Upper lobe of left lung (tissue), 6 donors: Measurements from ENCODE around the gene GABBR1. TPM values are rescaled to one million over a fixed set of nuclear protein-coding genes. Genes with fewer than 3 reads are reported as not detected.

ENCODE experiments used
- ATAC-seq, 2 donors: fragments of 200-7000 bp; cut with Tn5 transposase; one replicate each; pipeline ENCODE4 v1.9.1; 2022; ENCODE audit warnings: mild to moderate bottlenecking in 2 of 2, moderate library complexity in 2 of 2; ENCODE audit not compliant: low FRiP score in 2 of 2
- DNase-seq, 2 donors: peaks; one replicate each; pipeline ENCODE4 v3.0.0-alpha.2; 2019 to 2020
- H3K27ac ChIP-seq, 4 donors: fragments of 200-600 bp; sonication (generic); one replicate each; pipeline ENCODE4 v1.5.1; 2016 to 2019
- H3K27me3 ChIP-seq, 4 donors: fragments of 200-600 bp; sonication (generic); one replicate each; pipeline ENCODE4 v1.5.1; 2017 to 2019
- H3K36me3 ChIP-seq, 4 donors: fragments of 200-600 bp; sonication (generic); one replicate each; pipeline ENCODE4 v1.5.1; 2016 to 2019
- H3K4me1 ChIP-seq, 4 donors: fragments of 200-600 bp; sonication (generic); one replicate each; pipeline ENCODE4 v1.5.1; 2018 to 2019
- H3K4me3 ChIP-seq, 4 donors: fragments of 200-600 bp; sonication (generic); one replicate each; pipeline ENCODE4 v1.5.1; 2017 to 2019; ENCODE audit warnings: mild to moderate bottlenecking in 2 of 4, moderate library complexity in 1 of 4
- H3K9me3 ChIP-seq, 4 donors: fragments of 200-600 bp; sonication (generic); one replicate each; pipeline ENCODE4 v1.5.1; 2018 to 2019
- EP300 ChIP-seq, 4 donors: sonication (generic); formaldehyde crosslinking; IDR thresholded peaks; one replicate each; pipeline ENCODE4 v1.5.1; 2017; ENCODE audit warnings: antibody characterized with exemption in 4 of 4, control low read depth in 2 of 4
- POLR2A ChIP-seq, 4 donors: fragments of 450-650 bp; IDR thresholded peaks; one replicate each; pipeline ENCODE4 v1.5.1; 2016 to 2017; ENCODE audit warnings: antibody characterized with exemption in 4 of 4, mild to moderate bottlenecking in 2 of 4
- POLR2AphosphoS5 ChIP-seq, 2 donors: sonication (generic); formaldehyde crosslinking; IDR thresholded peaks; one replicate each; pipeline ENCODE4 v1.5.1; 2017; ENCODE audit warnings: antibody characterized with exemption in 2 of 2
- WGBS, 2 donors: methylation state at CpG; one replicate each; pipeline ENCODE4 v1.1.5; 2017 to 2018; 5-methylcytosine and 5-hydroxymethylcytosine counted together
- total RNA-seq, 6 donors: library from RNA; depleted of rRNA in 4 of 6; stranded (reverse); fragments of >200 nt in 4 of 6; gene quantifications; one replicate each; pipeline versions ENCODE4 v1.1.0 to v1.2.1, GENCODE V29; 2016 to 2021
- TF ChIP-seq, protein P1 (sequence below), 6 experiments: fragments of 450-650 bp in 4 of 6; fragments of 200-600 bp in 2 of 6; sonication (generic) in 2 of 6; IDR thresholded peaks; one replicate each; pipeline ENCODE4 v1.5.1; 2016 to 2019; ENCODE audit warnings: antibody characterized with exemption in 6 of 6
- donor health status: DM: no; HTN: no; CAD: no; lungs with moderate emphysema.
- donor health status: DM: no; HTN: yes; CAD: no; lungs with severe emphysema.

GABBR1 gene
- total RNA-seq, 6 donors from 2014 or later, result 13.2 to 171 (median 34.8) TPM

DNA sequence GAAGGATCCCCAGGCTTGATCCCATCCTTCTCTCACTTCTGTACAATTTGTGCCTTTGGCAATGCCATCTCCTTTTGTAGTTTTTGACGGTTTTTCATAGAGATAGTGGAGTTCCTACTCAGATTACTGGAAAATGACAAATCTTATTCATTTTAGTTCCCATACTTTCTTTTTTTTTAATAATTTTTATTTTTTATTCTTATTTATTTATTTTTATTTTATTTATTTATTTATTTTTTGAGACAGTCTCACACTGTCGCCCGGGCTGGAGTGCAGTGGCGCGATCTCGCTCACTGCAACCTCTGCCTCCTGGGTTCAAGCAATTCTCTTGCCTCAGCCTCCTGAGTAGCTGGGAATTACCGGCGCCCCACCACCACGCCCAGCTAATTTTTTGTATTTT lies 4.3 kb upstream of the GABBR1 start:
- Histone ChIP-seq H3K27ac (no peak overlapping the region), H3K27me3 (no peaks in the 10 kb centered on the region), H3K4me1 (peaks cover 0 to 9% (median 8%) of the 10 kb centered on the region in 4 donors), H3K4me3 (no peak overlapping the region), H3K9me3 (no peaks in the 10 kb centered on the region), H3K36me3 (no peaks in the 10 kb centered on the region)
- DNase-seq (no peak), ATAC-seq (no peak)
- 84 to 91% methylated on average over 9 of the region's 9 CpGs for WGBS, 2 donors
- TF ChIP-seq EP300 (IDR thresholded peaks at IDR 0.05) (no peak), POLR2A (IDR thresholded peaks at IDR 0.05) (no peak), POLR2AphosphoS5 (IDR thresholded peaks at IDR 0.05) (no peak)
- TF ChIP-seq, protein P1, sequence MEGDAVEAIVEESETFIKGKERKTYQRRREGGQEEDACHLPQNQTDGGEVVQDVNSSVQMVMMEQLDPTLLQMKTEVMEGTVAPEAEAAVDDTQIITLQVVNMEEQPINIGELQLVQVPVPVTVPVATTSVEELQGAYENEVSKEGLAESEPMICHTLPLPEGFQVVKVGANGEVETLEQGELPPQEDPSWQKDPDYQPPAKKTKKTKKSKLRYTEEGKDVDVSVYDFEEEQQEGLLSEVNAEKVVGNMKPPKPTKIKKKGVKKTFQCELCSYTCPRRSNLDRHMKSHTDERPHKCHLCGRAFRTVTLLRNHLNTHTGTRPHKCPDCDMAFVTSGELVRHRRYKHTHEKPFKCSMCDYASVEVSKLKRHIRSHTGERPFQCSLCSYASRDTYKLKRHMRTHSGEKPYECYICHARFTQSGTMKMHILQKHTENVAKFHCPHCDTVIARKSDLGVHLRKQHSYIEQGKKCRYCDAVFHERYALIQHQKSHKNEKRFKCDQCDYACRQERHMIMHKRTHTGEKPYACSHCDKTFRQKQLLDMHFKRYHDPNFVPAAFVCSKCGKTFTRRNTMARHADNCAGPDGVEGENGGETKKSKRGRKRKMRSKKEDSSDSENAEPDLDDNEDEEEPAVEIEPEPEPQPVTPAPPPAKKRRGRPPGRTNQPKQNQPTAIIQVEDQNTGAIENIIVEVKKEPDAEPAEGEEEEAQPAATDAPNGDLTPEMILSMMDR (IDR thresholded peaks at IDR 0.05), result no peak

DNA sequence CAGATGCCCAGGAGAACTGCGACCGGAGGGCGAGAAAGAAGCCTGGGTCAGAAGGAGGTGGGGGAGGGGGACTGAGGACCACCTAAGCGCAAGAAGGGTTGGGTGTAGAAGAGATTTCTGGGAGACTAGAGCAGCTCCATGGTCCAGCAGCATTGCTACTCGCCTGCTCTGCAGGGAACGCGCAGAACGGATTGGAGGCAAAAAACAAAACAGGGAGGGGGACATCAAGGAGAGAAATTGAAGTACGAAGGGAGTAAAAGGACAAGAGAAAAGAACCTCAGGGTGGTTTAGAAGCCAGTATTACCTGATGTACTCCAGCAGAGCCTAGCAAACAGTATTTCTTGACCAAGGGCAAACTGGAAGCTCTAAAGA lies 537 bp upstream of the GABBR1 start:
- Histone ChIP-seq H3K27ac (peak overlapping the region in 3 of 4 donors; percentile 77 to 83 (median 80)), H3K4me3 (peak overlapping the region; percentile 44 to 98 (median 82)), H3K4me1 (peaks cover 18 to 32% (median 23%) of the 10 kb centered on the region in 4 donors), H3K36me3 (no peaks in the 10 kb centered on the region), H3K27me3 (no peaks in the 10 kb centered on the region), H3K9me3 (no peaks in the 10 kb centered on the region)
- TF ChIP-seq, protein P1 (IDR thresholded peaks at IDR 0.05), result no peak
- no peak for TF ChIP-seq POLR2A (IDR thresholded peaks at IDR 0.05)
- no peak for TF ChIP-seq POLR2AphosphoS5 (IDR thresholded peaks at IDR 0.05)
- TF ChIP-seq EP300 (IDR thresholded peaks at IDR 0.05), result no peak
- peak in 1 of 2 donors; percentile 1 for ATAC-seq
- DNase-seq, result no peak
- 8 to 10% methylated on average over 9 of the region's 9 CpGs for WGBS, 2 donors

DNA sequence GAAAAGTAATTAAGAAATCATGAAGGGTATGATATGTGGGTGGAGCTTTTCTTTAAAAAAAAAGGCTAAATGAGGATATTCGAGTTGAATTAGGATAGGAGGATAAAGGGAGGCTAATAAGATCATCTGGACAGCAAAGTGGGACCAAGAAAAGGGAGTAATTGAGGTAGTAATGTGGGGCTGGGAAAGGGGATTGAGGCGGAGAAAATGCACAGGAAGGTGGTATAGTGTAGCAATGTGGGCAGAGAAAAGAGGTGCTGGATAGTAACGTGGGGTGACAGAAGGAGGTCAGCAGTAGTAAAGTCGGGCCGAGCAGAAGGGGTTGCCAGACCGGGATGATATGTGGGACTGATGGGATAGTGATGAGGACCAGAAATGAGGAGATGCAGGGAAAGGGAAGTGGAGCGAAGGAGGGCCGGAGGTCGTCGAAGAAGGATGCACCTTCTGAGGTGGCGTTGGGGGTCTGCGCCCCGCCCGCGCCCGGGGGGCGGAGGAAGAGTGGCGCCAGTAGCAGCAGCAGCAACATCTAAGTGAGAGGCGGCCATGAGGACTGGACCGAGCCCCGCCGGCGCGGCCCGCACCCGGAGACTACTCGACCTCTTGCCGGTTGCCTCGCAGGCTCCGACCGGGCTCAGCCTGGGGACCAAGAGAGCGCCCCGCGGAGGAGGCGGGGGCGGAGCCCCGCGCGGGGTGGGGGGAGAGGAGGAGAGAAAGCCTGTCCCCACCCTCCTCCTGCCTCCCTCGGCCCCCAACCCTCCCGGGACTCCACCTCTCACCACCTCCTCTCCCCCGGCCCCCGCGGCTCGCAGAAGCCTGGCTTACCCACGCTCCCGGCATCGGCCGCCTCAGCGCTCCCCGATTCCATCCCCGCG lies 887 bp downstream of the GABBR1 start:
- Histone ChIP-seq H3K27ac (peak overlapping the region; percentile 35 to 83 (median 78)), H3K27me3 (no peaks in the 10 kb centered on the region), H3K4me1 (peaks cover 27 to 45% (median 33%) of the 10 kb centered on the region in 4 donors), H3K36me3 (no peaks in the 10 kb centered on the region), H3K9me3 (no peaks in the 10 kb centered on the region), H3K4me3 (peak overlapping the region; percentile 44 to 98 (median 82))
- DNase-seq (peak; percentile 55 to 93), ATAC-seq (peak; percentile 27 to 54)
- no peak for TF ChIP-seq EP300 (IDR thresholded peaks at IDR 0.05)
- TF ChIP-seq POLR2A (IDR thresholded peaks at IDR 0.05), result no peak
- TF ChIP-seq POLR2AphosphoS5 (IDR thresholded peaks at IDR 0.05), result no peak
- TF ChIP-seq, protein P1 (IDR thresholded peaks at IDR 0.05), result no peak
- 5 to 6% methylated on average over 37 to 48 of the region's 53 CpGs for WGBS, 2 donors

DNA sequence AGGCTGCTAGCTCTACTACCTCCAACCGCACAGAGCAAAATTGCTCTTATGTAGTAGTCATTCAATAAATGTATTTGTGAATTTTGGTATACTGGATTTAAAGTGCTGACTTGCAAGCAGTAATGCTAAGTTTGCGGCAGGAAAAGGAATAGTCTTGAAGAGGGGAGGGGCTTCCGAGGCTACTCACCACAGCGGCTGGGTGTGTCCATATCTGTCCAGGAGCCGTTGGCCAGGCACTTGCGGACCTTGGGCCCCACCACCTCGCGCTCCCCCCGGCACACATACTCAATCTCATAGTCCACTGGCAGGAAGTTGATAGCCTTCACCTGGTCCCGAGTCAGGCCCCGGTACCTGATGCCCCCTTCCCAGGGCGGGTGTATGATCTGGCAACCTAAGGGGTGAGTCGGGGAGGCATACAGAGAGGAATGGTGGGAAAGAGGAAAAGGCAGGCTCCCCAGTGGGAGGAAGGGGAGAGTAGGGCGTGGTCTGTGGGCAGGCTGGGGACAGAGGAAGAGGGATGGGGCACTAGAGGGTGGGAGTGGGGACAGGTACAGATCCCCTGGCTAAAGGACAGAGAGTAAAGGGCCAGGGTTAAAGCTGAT lies 1.7 kb downstream of the GABBR1 start:
- Histone ChIP-seq H3K27ac (no peak overlapping the region), H3K4me1 (peaks cover 30 to 46% (median 33%) of the 10 kb centered on the region in 4 donors), H3K4me3 (peak overlapping the region in 1 of 4 donors; percentile 98), H3K9me3 (no peaks in the 10 kb centered on the region), H3K27me3 (no peaks in the 10 kb centered on the region), H3K36me3 (no peaks in the 10 kb centered on the region)
- TF ChIP-seq EP300 (IDR thresholded peaks at IDR 0.05), result no peak
- ATAC-seq (no peak), DNase-seq (peak in 1 of 2 donors; percentile 46)
- 79 to 82% methylated on average over 9 to 14 of the region's 14 CpGs for WGBS, 2 donors

DNA sequence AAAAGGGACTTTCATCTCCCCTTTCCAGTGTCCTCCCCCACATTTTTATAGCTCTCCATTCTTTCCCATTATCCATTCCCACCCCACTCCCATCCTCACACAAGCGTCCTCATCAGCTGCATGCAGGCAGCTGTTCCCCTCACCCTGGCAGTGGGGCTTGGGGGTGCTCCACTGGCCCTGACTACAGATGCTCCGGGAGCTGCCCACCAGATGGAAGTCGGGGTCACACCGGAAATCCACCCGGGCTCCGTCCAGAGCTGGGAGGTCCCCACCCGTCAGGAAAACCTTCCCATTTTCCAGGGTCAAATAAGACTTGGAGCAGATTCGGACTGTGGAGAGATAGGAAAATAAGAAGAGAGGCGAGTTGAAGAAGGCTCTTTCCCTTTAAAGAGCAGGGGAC lies 2.7 kb downstream of the GABBR1 start:
- peak in 1 of 2 donors; percentile 29 for DNase-seq
- WGBS, 2 donors, result 90 to 91% methylated on average over 9 of the region's 9 CpGs
- ATAC-seq, result no peak
- H3K4me1 ChIP-seq, result peaks cover 30 to 46% (median 33%) of the 10 kb centered on the region in 4 donors
- no peak overlapping the region for H3K27ac ChIP-seq
- no peak overlapping the region for H3K4me3 ChIP-seq
- TF ChIP-seq, protein P1 (IDR thresholded peaks at IDR 0.05), result no peak
- no peak for TF ChIP-seq POLR2AphosphoS5 (IDR thresholded peaks at IDR 0.05)
- no peak for TF ChIP-seq POLR2A (IDR thresholded peaks at IDR 0.05)
- no peak for TF ChIP-seq EP300 (IDR thresholded peaks at IDR 0.05)
- no peaks in the 10 kb centered on the region for H3K36me3 ChIP-seq
- H3K9me3 ChIP-seq, result no peaks in the 10 kb centered on the region
- no peaks in the 10 kb centered on the region for H3K27me3 ChIP-seq
